GM19043 (cell line): ENCODE measurements around the gene PDE5A.
"Not testable (repeated sequence)": the region's sequence is repeated elsewhere in the genome, so short reads cannot be mapped to it uniquely, and the experiment has no call there.

ENCODE experiments used
- ATAC-seq: cut with Tn5 transposase; IDR thresholded peaks from one replicate; pipeline ENCODE4 v1.9.1; 2021; ENCODE audit warnings: low read depth; ENCODE audit not compliant: unreplicated experiment

PDE5A gene

DNA sequence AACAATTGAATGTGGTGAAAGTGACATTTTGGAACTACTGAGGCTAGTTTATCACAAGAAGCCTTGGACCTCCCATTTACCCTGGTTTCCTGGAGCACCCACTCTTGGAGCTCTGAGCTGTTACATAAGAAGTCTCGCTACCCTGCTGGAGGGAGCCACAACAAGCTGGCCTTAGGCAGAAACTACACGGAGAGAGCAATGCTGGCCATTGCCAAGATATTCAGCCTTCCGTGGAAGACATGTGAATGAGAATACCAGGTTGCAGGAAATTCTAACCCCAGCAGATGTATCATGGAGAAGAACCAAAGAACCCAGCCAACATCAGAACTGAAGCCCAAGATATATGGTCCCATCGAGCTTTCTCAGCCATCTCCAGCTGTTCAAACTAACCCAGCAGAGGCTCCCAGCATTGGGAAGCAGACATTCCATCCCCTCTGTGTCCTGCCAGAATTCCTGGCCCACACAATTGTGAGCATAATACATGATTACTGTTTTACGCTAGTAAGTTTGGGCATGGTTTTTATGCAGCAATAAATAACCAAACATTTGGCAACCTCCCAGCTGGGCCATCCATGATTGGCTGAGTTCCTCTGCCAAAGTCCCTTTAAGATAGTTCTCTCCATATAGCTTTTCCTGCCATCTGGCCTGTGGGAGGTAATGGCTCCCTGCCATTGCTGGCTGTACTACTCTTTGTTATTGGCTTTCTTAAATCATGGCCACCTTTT is 17.9 kb upstream of the PDE5A start:
- ATAC-seq, result no peak

GRCh38 chr4:119643306-119644042 is 14.9 kb upstream of the PDE5A start:
- no peak for ATAC-seq

- no peak for ATAC-seq
Measured at GRCh38 chr4:119641765-119642164, 13.2 kb upstream of the PDE5A start.

DNA sequence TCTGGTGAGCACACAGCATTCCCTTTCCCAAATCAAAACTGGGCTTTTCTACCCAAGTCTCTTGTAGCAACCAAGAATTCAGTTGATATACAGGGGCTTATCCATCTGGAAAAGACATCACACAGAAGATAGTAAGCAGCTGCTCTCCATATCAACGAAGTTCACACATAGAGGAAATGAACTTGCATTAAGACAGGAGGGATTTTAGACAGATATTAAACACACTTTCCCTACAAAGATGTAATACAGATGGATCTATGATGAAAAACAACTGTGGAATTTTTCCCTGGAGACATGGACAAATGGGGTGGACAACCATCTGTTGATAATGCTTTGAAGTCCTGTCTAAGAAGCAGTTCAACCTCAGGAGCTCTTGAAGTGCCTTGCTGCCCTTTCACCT is 9.8 kb upstream of the PDE5A start:
- ATAC-seq, result no peak

DNA sequence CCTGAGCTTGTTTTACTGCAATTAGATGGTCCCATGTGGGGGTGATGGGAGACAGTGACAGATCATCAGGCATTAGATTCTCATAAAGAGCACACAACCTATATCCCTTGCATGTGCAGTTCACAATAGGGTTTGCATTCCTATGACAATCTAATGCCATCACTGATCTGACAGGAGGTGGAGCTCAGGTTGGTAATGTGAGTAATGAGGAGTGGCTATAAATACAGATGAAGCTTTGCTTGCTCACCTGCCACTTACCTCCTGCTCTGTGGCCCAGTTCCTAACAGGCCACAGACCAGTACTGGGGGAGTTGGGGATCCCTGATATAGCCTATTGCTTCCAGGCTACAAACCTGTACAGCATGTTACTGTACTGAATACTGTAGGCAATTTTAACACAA is 8.2 kb upstream of the PDE5A start:
- not testable (repeated sequence) for ATAC-seq

DNA sequence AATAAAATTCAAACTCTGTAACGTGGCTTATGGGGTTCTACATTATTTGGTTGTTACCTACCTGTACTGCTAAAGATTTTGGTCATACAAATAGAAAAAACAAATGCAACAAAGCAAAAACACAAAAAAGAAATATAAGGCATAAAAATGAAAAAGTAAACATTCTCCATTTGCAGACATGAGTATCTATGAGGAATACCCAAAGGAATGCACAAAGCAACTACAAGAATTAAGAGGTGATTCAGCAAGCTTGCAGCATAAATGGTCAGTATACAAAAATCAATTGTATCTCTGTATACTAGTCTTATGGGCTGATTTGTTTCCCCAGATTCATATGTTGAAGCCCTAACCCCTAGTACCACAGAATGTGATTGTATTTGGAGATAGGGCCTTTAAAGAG is 3.6 kb upstream of the PDE5A start:
- ATAC-seq, result no peak

DNA sequence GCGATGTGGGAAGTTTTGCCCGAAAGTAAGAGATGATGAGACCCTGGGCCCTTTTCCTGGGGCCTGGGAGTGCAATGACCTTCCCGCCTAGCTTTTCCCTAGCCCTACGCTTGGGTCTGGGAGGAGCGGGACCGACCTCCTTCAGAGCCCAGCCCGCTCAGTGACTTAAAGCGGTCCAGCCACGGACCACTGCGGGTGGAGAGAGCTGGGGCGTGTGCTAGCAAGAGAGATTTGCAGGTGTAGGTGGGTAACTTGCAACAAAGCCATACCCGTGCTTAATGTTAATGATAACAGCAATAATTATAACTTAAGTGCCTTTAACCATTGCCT is 503 bp upstream of the PDE5A start:
- peak; percentile 32 for ATAC-seq

DNA sequence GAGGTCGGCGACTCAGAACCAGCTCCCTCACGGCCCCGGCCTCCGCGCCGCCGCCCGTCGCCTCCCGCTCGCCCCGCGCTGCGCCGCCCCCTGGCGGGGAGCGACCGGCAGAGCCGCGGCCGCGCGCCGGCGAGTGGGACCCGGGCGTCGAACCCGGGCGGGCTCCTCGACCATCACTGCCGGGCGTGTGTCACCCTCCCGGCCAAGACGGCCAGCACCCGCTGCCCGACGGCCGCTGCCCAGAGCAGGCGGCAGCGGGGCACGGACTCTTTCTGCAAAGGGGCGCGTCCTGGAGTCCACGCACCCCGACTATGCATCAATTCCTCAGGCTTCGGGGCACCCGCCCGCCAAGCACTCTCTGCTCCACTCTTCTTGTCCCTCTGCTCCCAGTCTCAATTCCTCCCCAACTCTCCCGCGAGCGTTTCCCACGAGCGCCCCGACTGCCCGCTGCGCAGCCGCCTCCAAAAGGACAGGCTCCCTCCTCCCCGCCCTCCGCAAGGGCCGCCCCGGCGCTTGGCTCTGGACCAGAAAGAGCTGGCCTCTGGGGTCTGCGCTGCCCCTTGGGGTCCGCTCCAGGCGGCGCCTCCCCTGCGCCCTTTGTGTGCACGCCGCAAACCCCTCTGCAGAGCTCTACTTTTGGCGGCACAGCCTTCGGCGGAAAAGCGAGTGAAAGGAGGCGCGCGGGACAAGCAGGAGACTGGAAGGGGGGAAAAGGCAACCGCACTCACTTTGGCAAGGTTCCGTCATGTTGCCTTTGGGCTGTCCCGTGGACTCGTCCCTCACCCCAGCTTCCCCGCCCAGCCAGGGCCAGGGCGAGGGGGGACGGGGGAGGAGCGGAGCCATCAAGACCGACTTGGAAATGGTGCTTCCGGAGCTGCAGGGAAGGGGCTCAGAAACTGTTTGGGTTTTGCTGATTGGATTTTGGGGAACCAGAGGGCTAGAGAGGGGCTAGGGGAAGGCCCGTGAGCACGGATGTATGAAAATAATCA is 1.0 kb downstream of the PDE5A start:
- ATAC-seq, result peak; percentile 43

GRCh38 chr4:119626943-119627266 is 1.7 kb downstream of the PDE5A start:
- no peak for ATAC-seq

DNA sequence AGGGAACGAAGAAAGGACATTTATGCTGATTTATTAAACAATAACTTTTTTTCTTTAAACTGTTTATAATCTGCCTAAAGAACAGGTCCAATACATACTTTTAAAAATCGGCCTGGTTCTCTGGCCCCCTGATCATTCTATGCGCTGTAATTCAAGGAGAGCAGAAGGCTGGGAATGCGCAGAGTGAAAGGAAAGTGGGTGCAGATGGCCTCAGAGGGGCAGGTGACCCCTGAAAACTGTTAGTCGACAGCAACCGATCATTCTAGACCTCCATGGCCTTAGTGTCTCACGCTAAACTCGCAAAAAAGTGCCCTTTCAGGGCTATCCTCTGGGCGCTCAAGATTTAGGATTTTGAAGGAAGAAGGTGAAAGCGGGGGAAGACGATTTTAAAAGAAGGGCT is 2.2 kb downstream of the PDE5A start:
- no peak for ATAC-seq

DNA sequence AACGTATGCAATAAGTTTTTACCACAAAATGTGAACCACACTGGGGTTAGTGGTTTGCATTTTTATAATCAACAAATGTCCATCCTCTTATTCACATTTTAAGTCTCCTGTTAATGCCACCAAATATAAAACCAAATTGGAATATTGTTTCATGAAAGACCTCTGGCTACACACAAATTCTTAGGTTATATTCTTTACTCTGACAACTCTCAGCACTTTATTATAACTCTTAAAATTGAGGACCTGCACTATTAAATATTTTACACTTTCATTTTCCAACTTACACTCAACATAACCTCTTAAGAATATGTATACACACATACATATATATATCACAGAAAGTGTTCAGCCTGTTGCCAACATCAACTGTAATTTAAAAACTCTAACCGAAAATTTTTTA is 2.8 kb downstream of the PDE5A start:
- ATAC-seq, result no peak

GRCh38 chr4:119624356-119624755 is 4.2 kb downstream of the PDE5A start:
- ATAC-seq, result no peak

- no peak for ATAC-seq
Measured at GRCh38 chr4:119623025-119623424, 5.6 kb downstream of the PDE5A start.

DNA sequence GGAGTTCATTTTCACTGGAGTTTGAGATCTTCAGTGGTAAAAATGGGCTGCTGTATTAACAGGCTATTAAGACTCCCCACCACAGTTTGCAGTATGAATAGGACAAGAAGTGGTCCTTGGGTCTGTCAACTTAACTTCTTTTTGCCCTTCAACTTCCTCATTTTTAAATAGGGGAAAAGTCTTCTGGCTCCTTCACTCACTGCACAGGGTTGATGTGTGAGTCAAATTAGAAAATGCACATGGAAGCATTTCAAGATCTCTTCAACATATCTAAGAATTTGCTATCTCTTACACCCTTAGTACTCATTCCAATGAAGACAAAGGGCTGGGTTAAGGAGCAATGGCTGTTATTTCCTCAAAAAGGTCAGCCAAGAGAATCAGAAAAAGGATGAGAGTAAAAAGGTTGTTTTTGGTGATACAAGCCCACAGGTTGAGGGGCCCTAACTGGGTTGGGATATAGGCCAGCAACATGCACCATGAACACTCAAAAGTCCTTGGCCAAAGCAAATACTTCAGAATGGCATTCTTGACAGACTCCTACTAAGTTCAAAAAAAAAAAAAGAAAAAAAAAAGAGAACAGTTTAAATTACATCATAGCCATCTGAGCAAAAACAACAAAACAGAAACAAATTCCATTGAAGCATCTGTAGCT is 13.4 kb downstream of the PDE5A start:
- ATAC-seq, result no peak

DNA sequence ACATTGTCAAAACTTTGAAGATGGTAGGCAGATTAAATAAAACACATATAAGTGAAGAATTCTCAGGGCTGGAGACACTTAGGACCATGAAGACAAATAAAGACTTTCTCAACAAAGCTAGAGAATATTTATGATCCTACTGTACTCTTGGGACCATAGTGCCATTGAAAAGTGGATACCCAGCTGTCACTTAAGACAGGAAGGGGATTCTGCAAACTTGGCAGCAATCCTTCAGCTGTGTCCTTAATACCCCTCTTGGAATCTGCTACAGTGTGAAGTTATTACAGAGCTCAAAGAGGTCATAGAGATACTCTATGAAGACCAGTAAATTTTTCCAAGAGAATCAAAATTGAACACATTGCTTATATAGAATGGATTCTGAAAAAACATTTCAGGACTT is 24.3 kb downstream of the PDE5A start:
- no peak for ATAC-seq

- no peak for ATAC-seq
Measured at GRCh38 chr4:119602366-119602765, 26.2 kb downstream of the PDE5A start.

DNA sequence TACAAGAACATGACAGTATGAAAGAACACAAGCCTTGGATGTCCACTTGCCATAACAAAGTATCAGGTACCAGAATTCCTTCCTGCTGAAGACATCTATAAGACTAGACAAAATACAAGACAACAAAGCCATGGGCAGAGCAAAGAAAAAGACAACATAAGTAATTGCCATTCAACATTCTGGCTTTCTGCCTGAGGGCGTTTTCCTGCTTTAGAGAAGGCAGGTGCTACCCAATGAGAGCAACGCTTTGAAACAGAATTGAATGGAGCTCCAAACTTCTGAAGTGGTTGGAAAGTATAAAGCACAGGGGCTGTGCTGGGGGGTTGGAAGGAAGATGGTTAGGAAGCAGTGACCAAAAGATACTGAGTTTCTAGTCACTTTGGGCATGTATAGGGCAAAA is 30.1 kb downstream of the PDE5A start:
- ATAC-seq, result no peak

DNA sequence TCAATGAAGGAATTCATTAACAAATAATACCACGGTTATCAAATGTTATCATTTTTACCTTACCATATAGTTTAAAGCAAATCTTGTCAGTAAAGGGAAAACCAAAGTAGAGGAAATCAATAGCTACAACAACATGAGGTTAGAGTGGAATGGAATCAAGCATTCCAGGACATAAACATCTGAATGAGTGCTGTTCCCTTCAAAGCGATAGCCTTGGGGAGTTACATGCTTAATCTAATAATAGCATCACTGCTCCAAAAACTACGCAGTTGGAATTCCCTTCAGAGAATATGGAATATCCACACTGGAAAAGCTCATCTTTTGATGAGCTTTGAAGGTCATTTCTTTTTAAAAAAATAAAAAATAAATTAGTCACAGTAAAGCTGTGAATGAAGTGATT is 31.2 kb downstream of the PDE5A start:
- ATAC-seq, result no peak

DNA sequence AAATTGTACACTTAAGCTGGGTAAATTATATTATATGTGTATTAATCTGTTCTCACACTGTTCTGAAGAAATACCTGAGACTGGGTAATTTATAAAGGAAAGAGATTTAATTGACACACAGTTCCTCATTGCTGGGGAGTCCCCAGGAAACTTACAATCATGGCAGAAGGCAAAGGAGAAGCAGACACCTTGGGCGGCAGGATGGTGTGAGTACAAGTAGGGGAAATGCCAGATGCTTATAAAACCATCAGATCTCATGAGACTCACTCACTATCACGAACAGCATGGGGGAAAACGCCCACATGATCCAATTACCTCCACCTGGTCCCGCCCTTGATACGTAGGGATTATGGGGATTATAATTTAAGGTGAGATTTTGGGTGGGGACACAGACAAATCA is 34.9 kb downstream of the PDE5A start:
- ATAC-seq, result no peak

GRCh38 chr4:119592830-119593229 is 35.8 kb downstream of the PDE5A start:
- no peak for ATAC-seq

GRCh38 chr4:119589165-119589564 is 39.4 kb downstream of the PDE5A start:
- ATAC-seq, result no peak
